Hematopoietic multipotent progenitor cell treated with erythropoietin and hydrocortisone succinate and interleukin-3 and kit ligand, for 4 days (in vitro differentiated cells): Measurements from ENCODE around the gene VSNL1.

Source experiments
- DNase-seq: peaks from one replicate; pipeline ENCODE4 v3.0.0-alpha.2; 2015

Gene VSNL1

DNA sequence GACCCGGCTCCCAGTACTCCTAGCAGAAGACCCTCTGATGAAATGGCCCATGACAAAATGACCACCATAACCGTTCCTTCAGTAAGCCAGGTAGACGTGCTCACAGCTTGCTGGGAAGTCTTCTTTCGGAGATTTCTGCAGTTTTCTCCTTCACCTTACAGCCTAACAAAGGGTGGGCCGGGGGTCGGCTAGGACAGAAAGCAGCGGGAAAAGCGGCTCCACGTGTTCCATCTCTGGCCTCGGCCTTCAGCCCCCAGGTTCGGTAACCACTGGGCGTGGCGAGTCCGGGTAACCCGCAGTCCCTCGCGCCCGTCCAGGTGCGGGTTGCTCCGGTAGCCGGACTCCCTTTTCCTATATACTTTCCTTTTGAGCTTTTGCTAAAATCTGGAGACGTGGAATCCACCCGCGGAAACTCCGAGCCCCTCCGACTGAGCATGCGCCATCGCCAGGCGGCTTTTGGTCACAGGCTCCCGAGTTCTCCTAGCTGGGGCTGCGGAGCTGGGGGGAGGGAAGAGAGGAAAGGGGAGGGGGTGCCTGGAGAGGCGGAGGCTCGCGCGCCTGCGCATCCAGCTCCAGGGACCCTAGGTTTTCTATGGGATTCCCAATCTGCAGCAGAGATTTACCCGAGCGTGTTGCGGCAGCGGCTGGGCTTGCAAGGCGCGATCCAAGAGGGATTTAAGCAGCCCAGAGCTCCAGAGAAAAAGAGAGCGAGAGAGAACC lies at the start of gene VSNL1:
Gene VSNL1, plus strand, starts transcription at position 604 of the 720 bp plus-strand sequence. CDS start 51,379 bp downstream, outside the sequence.
- no peak for DNase-seq

DNA sequence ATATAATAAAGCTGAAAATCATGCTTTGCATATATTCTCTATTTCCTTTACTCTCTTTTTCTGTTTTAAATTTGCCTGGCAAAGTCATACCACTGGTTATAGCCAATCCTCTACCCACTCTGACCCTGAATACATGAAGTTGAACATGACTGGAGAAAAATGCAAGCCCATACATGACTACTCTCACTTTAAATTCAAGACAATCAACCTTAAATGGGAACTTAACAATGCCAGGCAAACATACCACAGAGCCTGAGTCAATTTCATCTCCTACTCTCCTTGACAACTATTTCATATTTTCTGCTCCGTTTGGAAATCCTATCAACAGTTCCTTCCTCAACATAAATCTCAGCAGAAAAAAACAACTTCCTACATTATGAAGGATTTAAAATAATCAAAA lies 44.9 kb upstream of the VSNL1 start:
- no peak for DNase-seq

DNA sequence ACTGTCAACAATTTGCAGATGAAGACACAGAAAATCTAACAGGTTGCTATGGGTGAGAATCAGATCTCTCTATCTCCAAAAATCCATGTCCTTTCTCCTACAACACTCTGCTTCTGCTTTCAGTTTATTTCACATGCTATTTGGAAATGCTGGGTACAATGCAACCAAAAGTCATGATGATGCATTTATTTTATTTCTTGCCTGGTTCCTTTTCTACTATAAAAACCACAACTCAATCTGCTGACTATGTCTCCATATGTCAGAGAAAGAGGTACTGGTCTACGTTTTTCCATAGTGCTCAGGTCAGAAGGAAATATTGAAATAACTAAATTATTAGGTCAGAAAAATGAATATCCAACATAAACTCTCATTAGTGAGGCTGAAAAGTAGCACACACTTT lies 42.8 kb upstream of the VSNL1 start:
- no peak for DNase-seq

DNA sequence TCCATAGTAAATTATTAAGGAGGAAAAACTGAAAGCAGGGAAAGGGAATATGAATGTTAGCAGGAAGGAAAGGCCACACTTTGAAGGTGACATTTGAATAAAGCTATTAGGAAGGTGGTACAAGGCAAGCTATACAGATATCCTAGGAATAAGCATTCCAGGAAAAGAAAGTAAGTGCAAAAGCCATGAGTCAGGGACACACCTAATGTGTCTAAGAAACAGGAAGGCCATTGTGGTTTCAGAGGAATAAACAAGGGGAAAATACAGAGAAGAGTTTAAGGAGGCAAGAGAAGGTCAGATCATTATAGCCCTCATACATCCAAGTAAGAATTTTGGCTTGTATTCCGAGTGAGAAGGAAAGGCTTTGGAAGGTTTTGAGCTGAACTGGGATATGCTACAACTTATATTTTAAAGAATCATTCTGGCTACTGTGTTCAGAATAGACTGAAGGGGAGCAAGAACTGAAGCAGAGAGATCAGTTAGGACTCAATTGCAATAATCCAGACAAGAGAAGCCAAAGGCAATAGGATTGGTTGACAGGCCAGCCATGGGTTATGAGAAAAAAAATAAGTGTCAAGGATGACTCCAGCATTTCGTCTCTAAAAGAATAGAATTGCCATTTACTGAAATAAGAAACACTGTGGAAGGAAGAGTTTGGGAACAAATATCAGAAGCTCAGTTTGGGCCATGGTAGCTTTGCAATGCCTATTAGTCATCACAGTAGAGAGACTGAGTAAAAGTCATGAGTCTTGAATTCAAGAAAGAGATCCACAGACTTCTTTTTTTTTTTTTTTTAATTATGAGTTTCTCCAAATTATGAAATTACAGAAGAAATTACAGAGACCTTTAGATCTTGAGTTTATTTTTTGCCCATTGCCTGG lies 33.5 kb upstream of the VSNL1 start:
- no peak for DNase-seq

DNA sequence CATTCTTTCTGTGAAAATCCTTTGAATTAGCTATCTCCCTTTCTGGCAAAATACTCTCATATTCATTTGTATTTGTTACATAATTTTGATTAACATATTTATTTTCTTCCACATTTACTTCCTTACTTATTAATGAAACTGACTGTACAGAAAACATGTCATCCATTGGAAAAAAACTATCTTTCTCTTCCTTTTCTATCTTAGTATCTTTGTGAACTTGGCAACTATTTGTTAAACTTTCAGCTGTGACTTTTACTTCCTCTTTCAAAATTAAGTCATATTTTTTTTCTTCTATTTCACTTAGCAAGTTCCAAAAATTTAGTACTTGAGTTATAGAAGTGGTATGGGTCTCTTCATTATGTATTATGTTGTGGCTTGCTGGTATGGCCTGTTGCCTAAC lies 24.8 kb upstream of the VSNL1 start:
- no peak for DNase-seq

DNA sequence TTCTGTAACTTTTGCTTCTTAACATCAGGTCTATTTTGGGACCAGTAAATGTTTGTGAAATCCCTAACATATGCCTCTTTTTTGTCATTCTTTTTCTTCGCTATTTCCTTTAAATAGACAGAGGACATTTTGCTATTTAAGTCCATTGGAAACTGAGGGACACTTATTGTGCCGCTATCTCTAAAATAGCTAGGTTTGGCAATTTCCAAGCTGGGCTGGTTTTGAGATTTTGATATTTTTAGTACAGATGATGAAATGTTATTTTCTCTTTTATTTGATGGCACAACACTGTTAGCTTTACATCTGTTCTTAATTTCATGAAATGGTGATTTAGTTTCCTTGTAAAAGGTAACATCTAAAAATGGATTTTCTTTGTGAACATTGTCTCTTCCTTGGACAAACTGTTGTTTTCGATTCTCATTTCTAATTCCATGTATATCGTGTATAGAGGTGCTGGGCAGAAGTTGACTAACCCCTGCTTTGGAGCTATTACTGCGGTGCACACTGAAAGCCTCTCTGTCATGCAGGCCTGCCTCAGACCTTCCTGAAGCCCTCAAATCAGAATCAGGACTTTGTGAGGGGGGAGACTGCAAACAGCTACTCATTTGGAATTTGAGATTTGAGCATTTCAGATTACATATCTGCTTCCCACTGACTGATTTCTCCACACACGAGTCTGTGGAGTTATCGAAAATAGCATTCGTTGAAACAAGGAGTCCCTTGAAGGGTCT lies 22.9 kb upstream of the VSNL1 start:
- no peak for DNase-seq

DNA sequence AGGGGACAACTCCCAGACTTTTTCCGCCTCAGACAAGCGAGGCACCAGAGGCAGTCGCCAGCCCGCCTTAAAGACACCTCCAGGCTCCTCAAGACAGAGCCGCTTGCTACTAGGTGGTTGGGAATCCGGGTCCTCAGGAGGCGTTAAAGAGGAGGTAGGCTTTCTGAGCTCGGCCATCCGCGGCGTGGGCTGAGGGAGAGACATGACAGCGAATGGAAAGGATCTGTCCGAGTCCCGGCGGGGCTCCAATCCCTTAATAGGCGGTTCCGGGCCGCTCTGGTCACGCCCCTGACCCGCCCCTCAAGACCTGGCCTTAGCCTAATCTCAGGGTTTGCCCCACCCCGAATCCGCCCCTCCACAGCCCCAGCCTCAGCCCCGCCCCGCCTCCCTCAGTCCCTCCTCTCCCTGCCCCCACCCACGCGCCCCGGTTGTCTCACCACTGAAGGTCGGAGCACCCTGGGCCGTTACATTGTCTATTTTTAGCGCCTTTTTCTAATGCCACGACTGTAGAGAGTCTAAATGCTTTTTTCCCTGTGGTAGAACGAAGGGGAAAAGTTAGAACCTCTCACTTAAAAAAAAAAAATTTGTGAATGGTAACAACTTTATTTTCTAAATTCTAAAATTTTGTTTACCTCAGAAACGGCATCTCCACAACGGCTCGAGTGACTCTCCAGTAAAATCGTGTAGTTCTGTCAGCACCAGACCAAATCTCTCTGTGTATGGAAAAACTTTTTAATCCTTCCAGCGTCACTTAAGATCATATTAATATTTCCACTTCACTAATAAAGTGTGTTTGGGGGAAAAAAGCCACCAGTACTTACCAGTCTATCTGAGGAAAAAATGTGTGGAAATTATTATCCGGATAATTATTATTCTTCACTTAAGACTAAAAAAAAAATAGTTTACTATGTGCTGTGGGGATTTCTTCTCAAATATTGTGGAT lies 22.0 kb upstream of the VSNL1 start, which contains the start of gene RAD51AP2:
Gene RAD51AP2, minus strand, starts transcription at position 229 of the 943 bp plus-strand sequence. Its CDS starts 25 bp downstream, at position 204.
- peak; percentile 51 for DNase-seq

DNA sequence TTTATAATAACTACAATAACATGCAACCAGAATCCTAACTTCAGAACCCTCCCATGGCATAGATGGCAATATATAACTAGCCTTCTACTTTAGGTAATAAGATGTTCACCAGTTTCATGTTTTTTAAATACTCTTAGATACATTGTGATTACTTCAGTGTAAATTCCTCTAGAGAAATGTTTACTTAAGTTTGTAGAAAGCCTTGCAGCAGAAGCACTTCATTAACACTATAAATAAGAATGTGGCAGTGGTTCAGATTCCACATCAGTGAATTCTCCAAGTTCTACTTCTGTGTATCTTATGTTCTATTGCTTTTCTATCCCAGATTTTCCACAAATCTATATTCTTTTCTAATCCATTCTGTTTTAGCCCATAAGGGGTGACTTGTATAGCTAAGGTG lies 21.0 kb upstream of the VSNL1 start:
- no peak for DNase-seq

DNA sequence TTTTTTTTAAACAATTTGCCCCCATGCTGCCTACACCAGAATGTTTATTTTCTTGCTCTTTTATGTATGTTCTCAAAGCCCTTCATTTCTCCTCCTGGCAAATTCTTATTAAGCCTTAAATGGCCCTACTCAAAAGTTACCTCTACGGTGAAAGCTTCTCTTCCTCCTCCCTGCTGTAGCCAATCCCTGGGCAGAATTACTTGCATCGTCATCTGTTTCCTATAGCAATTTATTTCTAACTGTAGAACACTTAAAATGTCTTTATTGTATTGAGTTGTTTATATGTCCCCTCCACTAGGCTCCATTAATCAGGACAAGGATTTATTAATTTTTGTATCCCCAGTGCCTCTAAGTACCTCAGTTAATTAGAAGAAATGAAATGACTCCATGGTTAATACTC lies 19.7 kb upstream of the VSNL1 start:
- DNase-seq, result no peak

DNA sequence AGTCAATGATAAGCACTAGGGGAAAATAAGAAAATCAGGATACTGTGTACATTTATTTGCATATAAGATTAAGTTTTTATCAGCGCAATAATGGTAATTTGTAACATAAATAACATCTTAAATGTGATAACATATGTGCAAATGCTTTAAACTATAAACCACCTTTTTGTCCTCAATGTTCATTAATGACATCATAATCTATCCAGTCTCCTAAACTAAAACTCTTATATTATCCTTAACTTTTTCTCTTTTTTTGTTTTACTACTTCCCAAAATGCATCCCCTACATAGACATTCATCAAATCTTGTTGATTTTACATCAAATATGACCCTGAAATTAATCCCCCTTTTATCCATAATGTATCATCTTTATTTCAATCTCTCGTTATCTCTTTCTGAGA lies 18.9 kb upstream of the VSNL1 start:
- no peak for DNase-seq

DNA sequence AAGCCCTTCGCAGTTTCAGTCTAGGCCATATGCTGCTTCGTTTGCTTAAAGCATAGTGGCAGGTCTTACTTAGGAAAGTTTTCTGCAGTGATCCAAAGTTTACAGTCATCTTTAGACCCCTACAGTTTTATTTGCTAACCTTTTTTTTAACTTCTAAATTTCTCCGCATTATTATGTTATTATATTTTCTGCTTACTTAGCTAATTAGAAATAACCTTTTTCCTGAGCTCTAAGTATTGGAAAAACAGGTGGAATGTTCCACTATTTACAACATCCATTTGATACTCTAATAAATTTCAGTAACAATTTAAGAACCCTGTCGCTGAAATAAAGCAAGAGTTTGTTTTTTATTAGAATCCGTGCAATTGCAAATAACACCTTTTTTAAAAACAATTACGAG lies 18.2 kb upstream of the VSNL1 start:
- DNase-seq, result no peak

DNA sequence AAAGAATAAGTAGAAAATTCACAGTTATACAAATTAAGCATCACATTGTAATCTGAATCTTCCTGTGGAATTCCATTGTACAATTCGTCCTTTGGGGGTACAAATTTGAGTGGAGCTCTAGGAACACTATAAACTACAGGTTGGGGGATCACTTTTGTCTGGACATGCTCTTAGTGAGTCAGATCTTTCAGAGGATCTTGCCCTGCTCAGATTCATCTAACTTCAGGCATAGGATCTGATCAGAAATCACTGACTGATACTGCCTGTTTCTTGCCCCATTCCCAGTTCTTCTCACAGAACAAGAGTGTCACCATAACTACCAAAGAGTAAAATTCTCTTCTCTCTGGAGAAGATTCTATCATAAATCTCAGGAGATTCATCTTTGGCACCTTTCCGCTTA lies 10.7 kb upstream of the VSNL1 start:
- DNase-seq, result no peak

DNA sequence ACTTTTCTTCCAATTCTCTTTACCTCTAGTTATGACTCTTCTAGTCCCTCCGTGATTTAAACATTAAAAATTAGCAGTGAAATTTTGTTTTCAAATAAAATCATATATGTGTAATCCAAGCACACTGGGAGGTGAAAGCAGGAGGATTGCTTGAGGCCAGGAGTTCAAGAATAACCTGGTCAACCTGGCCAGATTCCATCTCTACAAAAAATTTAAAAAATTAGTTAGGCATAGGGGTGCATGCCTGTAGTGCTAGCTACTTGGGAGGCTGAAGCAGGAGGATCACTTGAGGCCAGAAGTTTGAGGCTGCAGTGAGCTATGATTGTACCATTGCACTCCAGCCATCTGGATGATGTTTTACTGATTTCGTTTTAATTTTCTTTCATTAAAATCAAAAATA lies 7.0 kb upstream of the VSNL1 start:
- no peak for DNase-seq

DNA sequence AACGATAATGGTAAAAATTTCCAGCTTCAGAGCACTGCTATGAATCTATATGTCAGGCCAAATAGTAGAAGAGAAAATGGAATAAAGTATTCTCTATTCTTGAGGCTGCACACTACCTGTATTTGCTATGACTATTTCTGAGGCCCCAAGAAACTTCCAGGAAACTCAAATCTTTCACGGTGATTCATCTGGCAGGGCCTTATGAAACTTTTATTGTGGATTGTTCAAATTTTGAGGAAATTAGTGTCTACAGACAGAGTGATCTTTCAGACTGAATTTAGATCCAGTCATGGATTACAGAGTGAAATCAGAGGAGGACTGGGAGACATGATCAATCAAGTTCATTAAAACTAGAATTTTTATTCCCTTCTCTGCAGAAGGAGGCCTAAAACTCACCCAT lies 4.1 kb upstream of the VSNL1 start:
- no peak for DNase-seq

DNA sequence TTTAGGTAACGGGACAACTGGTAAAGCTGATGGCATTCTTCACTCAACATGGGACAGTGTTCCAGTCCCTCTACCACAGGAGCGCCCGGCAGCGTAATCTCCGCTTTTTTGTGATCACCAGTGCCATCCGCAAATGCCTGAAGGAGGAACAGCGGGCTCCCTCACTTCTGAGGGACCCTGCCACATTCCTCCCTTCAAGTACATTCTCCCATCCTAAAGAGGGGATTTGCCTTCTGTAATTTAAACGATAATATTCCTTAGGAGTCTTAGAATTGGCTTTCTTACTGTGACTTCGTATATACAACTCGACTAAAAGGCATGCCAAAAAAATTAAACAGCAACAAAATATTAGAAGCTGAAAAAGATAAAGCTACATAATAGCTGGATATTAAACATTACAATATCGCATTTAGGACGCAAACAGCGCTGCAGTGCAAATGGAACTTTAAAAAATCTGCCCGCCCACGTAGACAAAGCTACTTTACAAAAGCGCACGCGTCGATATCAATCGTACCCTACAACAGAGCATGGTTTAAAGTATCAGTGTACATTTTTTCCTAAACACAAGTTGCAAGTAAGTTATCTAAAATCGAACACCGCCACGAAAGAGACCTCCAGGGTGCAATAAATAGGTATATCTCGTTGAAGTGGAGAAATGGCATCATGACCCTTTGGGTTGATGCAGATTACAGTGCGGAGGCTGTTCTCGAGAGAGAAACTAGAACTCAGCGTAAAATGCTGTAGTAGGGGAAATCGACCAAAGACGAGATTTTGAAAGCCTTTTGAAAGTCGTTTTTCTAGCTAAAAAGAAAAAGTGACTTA lies 2.3 kb upstream of the VSNL1 start:
- DNase-seq, result peak; percentile 17

DNA sequence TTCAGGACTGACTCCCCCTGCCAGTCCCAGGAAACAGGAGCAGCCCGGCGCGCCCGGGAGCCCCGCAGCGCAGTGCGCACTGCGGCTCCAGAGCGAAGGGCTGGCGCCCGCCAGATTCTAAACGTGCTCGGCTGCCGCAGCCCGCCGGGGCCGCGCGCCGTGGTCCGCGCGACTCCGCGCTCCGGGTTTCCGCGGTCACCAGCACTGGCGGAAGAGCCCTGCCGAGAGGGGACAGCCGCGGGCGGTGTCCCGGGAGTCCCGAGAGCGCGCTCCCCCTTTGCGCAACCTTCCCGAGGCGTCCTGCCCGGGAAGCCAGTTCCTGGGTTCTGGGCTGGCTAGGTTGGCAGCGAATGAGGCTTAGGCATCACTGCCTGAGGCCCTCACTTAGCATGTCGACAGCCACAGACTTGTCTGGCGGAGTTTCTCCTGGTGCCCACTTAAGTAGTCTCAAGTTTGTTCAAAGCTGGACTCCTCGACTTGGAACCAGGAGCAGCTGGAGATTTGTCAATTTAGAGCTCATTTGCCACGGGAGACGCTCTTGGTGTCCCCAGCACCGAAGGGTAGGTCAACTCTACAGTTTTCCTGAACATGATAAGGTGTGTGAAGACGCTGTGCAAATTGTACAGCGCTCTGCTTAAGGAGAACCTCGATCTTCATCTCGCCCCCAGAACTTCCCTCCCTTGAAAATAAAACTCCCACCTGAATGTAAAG lies 1.5 kb upstream of the VSNL1 start:
- peak; percentile 21 for DNase-seq

DNA sequence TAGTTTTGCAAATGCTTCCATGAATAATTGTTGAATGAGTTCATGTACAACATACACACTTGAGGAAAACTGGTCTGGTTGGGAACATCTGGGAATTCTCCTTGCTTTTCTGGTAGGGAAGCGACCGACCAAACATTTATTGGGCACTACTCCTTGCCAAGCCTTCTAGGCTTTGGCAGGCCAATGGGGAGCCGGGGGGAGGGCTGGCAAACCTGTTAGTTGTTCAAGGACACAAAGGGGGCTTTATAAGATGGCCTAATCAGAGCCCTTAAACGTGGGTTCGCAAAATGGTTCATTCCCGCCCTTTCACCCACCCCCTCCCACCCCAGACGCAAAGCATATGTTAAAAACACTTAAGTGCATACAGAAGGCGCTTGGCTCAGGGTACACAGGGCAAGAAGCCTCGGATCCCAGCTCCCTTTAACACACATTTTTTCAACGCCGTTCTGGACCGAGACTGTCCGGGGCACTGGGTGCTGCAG lies 844 bp upstream of the VSNL1 start:
- no peak for DNase-seq

DNA sequence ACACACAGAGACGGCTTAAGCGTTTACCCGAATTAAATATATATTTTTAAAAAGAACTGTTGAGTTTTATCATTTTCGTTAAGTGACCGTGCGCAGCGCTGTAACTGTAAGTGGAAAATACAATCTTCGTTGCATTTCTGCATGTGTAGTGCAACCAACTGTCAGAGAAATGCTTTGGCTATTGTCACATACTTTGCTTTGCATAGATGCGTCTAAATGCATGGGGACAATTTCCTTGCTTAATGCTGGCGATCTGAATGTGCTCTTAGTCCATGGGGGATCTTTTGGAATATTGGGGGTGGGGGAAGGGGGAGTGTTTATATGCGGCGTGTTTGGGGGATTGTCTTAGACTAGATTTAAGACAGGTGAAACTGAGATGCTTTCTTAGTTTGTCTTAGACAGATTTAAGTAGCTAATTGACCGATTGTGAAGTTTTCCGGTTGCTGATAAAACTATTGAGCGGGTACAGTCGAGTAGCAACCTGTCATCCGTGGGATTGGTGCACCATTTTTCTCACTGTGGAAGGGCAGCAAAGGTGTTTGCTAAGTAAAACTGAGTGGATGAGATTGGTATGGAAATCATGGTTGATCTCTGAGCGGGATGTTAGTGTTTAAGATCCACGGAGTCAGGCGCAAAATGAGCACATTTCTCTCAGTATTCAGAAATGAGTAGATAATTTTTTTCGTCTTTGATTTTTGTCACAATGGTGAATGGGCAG lies 476 bp downstream of the VSNL1 start:
- DNase-seq, result no peak

DNA sequence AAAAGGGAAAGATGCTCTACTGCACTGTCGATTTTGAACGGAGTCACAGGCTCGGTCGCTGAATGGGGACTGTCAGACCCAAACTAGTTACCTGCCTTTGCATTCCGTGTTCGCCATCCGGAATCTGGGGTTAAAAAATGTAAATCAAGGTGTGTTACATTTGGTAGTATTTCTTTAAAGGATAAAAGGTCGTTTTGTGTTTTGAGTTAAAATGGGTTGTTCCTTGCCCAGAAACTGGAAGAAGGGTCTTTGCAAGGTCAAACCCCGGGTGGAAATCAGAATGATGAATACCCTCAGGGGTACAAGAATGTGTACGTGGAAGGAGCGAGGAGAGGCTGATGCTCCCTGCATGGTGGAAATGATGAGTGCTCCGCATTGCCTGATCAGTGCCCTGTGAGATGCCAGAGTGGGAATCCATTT lies 1.0 kb downstream of the VSNL1 start:
- DNase-seq, result no peak

DNA sequence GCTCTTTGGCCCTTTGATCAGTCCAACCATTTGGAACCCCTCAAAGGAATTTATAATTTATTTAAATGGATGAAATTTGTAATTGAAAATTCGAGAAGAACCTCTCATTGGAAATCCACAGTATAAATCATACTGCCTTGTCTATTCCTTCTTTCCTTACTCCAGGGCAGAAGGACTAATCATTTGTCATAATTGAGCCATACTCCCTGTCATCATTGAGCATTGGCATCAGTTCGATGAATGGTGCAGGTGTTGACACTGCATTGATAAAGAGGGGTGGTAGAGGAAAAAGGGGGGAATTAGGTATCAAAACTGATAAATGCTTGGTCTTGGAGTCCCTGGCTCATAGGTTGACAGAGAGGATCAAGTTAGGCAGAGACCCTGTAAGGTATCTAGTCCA lies 2.0 kb downstream of the VSNL1 start:
- no peak for DNase-seq
